ENCODE measurements around the gene MT1H.

MT1H gene

DNA sequence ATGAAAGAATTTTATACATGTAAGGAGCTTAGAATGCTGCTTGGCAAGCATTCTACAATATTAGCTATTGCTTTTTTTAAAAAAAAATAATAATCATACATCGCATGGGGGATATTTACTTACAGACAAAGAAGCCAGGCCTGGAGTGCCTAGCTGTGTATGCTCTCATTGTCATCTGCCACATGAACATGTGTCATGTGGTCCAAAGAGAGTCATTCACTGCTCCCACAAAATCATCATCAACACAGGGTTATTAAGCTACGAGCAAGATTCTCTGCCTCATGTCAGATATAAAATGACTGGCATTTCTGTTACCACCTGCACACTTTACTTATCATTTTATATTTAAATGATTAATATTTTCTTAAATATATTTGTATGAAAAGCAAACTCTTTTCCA, 46.0 kb upstream of the MT1H start:
- H3K9ac ChIP-seq (ENCODE audit: low read length): no peak overlapping the region

GRCh38 chr16:56625140-56625942, 44.3 kb upstream of the MT1H start, which contains the start of gene MT1E:
MT1E (plus strand) TSS chr16:56625781; CDS start chr16:56625852, 71 bp downstream.
- H3K27me3 ChIP-seq (replicated peaks; ENCODE audit: insufficient read depth, low read length): peaks cover 32% of the 10 kb centered on the region
- no peak for TF ChIP-seq EZH2 (optimal IDR thresholded peaks at IDR 0.05; ENCODE audit: low read depth, low read length)
- no peak within 1 kb of the TSS for H2AFZ ChIP-seq (ENCODE audit: low read length)

More for the DNA sequence above, 46.0 kb upstream of the MT1H start:
- Histone ChIP-seq H3K4me1 (ENCODE audit: low read length) (no peaks in the 10 kb centered on the region), H3K27ac (ENCODE audit: low read length) (no peak overlapping the region), H3K4me3 (ENCODE audit: low read length) (no peak overlapping the region), H3K4me2 (ENCODE audit: low read depth, low read length) (no peak overlapping the region), H3K36me3 (replicated peaks; ENCODE audit: insufficient read depth, low read length) (no peaks in the 10 kb centered on the region), H3K9me3 (replicated peaks; ENCODE audit: insufficient read depth, low read length) (no peaks in the 10 kb centered on the region), H3K27me3 (replicated peaks; ENCODE audit: insufficient read depth, low read length) (peaks cover 40% of the 10 kb centered on the region), H3K9me2 (replicated peaks; ENCODE audit: insufficient read depth, low read length) (no peaks in the 10 kb centered on the region), H3F3A (ENCODE audit: insufficient read depth, low read length) (no peaks in the 10 kb centered on the region), H3K79me2 (ENCODE audit: low read length) (no peaks in the 10 kb centered on the region), H2AFZ (ENCODE audit: low read length) (no peak overlapping the region), H4K20me1 (ENCODE audit: insufficient read depth, low read length) (no peaks in the 10 kb centered on the region)
- TF ChIP-seq EZH2 (optimal IDR thresholded peaks at IDR 0.05; ENCODE audit: low read depth, low read length): no peak
- no peak for TF ChIP-seq EZH2phosphoT487 (IDR thresholded peaks at IDR 0.05; ENCODE audit: low read length)
- no peak for TF ChIP-seq CTCF (IDR thresholded peaks at IDR 0.05; ENCODE audit: low read length)
- no peak for DNase-seq

DNA sequence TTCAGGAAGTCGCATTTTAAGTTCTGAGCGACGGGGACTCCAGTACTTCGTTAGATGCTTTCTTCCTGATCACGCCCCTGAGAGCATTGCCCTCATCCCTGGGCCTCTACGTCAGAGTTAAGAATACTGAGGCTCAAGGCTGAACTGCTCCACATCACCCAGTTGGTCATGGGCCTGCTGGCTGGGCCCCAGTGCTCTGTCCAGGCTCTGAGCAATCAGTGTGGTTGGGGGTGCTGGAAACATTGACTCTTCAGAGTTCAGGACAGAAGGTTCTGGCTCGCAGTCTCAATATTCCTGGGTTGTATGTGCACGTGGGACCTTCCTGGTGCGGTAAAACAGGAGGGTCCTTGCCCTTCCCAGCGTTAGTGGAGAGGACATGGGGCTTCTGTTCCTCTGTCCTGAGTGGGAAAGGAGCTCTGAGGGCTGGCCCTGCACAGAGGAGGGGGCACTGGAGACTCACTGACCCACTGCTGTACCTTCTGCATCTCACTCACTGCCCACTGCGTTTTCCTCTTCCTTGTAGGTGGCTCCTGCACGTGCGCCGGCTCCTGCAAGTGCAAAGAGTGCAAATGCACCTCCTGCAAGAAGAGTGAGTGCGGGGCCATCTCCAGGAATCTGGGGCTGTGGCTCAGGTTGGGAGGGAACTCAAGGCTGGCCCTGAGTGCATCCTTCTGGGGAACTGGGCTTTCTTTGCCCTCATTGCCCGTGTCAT, 43.5 kb upstream of the MT1H start:
- Histone ChIP-seq H3K9me3 (replicated peaks; ENCODE audit: insufficient read depth, low read length) (no peaks in the 10 kb centered on the region), H3K4me2 (ENCODE audit: low read depth, low read length) (no peak overlapping the region), H3F3A (ENCODE audit: insufficient read depth, low read length) (no peaks in the 10 kb centered on the region), H3K27ac (ENCODE audit: low read length) (no peak overlapping the region), H3K4me1 (ENCODE audit: low read length) (no peaks in the 10 kb centered on the region), H3K9me2 (replicated peaks; ENCODE audit: insufficient read depth, low read length) (no peaks in the 10 kb centered on the region), H2AFZ (ENCODE audit: low read length) (no peak overlapping the region), H3K9ac (ENCODE audit: low read length) (no peak overlapping the region), H3K4me3 (ENCODE audit: low read length) (no peak overlapping the region), H4K20me1 (ENCODE audit: insufficient read depth, low read length) (no peaks in the 10 kb centered on the region), H3K36me3 (replicated peaks; ENCODE audit: insufficient read depth, low read length) (no peaks in the 10 kb centered on the region), H3K27me3 (replicated peaks; ENCODE audit: insufficient read depth, low read length) (peaks cover 34% of the 10 kb centered on the region), H3K79me2 (ENCODE audit: low read length) (no peaks in the 10 kb centered on the region)
- TF ChIP-seq CTCF (IDR thresholded peaks at IDR 0.05; ENCODE audit: low read length): no peak
- TF ChIP-seq EZH2phosphoT487 (IDR thresholded peaks at IDR 0.05; ENCODE audit: low read length): no peak
- TF ChIP-seq EZH2 (optimal IDR thresholded peaks at IDR 0.05; ENCODE audit: low read depth, low read length): no peak
- DNase-seq: no peak

More at GRCh38 chr16:56625140-56625942, 44.3 kb upstream of the MT1H start, which contains the start of gene MT1E:
- DNase-seq: no peak
- no peaks in the 10 kb centered on the region for H3K9me2 ChIP-seq (replicated peaks; ENCODE audit: insufficient read depth, low read length)
- H3K27ac ChIP-seq (ENCODE audit: low read length): no peak within 1 kb of the TSS
- H3K9me3 ChIP-seq (replicated peaks; ENCODE audit: insufficient read depth, low read length): no peaks in the 10 kb centered on the region
- H3K4me3 ChIP-seq (ENCODE audit: low read length): no peak within 1 kb of the TSS
- H3K9ac ChIP-seq (ENCODE audit: low read length): no peak within 1 kb of the TSS
- no peaks in the 10 kb centered on the region for H3K36me3 ChIP-seq (replicated peaks; ENCODE audit: insufficient read depth, low read length)
- H3K79me2 ChIP-seq (ENCODE audit: low read length): no peaks in the 10 kb centered on the region
- H3K4me2 ChIP-seq (ENCODE audit: low read depth, low read length): no peak within 1 kb of the TSS
- no peaks in the 10 kb centered on the region for H3K4me1 ChIP-seq (ENCODE audit: low read length)
- H3F3A ChIP-seq (ENCODE audit: insufficient read depth, low read length): no peaks in the 10 kb centered on the region
- H4K20me1 ChIP-seq (ENCODE audit: insufficient read depth, low read length): no peaks in the 10 kb centered on the region
